H1 (cell line): ENCODE results near the gene NDUFS7. TPM values are rescaled to one million over a fixed set of nuclear protein-coding genes. Genes with fewer than 3 reads are reported as not detected.

ENCODE experiments used
- CTCF ChIA-PET: fragments of 300-600 bp; sonication (Branson Sonifier 250); formaldehyde crosslinking; loops from one replicate; lab custom pipeline; 2021; ENCODE audit not compliant: partially characterized antibody; lab: Charles Lee
- POLR2A ChIA-PET: fragments of 300-600 bp; sonication (Branson Sonifier 250); formaldehyde crosslinking; loops from one replicate; lab custom pipeline; 2021; ENCODE audit warnings: inconsistent platforms; ENCODE audit not compliant: partially characterized antibody; lab: Charles Lee
- DNase-seq, 2 experiments: peaks; one replicate each; pipeline versions ENCODE4 v3.0.0 to v3.0.0-alpha.2; 2010 to 2022; ENCODE audit warnings: low spot score in 2 of 2, low read depth in 1 of 2, mixed read lengths in 1 of 2
- FAIRE-seq: peaks from 2 replicates; lab custom pipeline; 2011; peaks lifted over from hg19 to GRCh38; lab: Jason Lieb, UNC
- H2AFZ ChIP-seq: 2 replicates; pipeline ENCODE4 v1.8.1; 2012; ENCODE audit warnings: low read length, inconsistent platforms
- H2AK5ac ChIP-seq: 2 replicates; pipeline ENCODE4 v1.6.1; 2013; ENCODE audit warnings: low read depth, low read length
- H2BK120ac ChIP-seq: replicated peaks from 2 replicates; pipeline ENCODE3; 2013; ENCODE audit warnings: low read depth, low read length, inconsistent platforms
- H2BK12ac ChIP-seq: 2 replicates; pipeline ENCODE4 v1.6.1; 2013; ENCODE audit warnings: low read depth, low read length
- H2BK15ac ChIP-seq: 2 replicates; pipeline ENCODE4 v1.6.1; 2013; ENCODE audit warnings: low read length
- H2BK20ac ChIP-seq: 2 replicates; pipeline ENCODE4 v1.6.1; 2013; ENCODE audit warnings: low read length
- H2BK5ac ChIP-seq: 2 replicates; pipeline ENCODE4 v1.6.1; 2013; ENCODE audit warnings: low read depth, low read length
- H3K14ac ChIP-seq: 2 replicates; pipeline ENCODE4 v1.6.1; 2013; ENCODE audit warnings: inconsistent platforms; ENCODE audit not compliant: insufficient read length
- H3K18ac ChIP-seq: 2 replicates; pipeline ENCODE4 v1.6.1; 2013; ENCODE audit warnings: low read length; ENCODE audit errors: extremely low read depth
- H3K23ac ChIP-seq: 2 replicates; pipeline ENCODE4 v1.6.1; 2013; ENCODE audit warnings: inconsistent platforms; ENCODE audit not compliant: insufficient read length
- H3K23me2 ChIP-seq: 2 replicates; pipeline ENCODE4 v1.6.1; 2013; ENCODE audit warnings: low read depth, low read length
- H3K27ac ChIP-seq: 2 replicates; pipeline ENCODE4 v1.6.1; 2011; ENCODE audit warnings: low read depth, low read length, inconsistent platforms
- H3K27me3 ChIP-seq, 4 experiments: replicated peaks in 1 of 4; 1 replicate in 1 of 4; 2 replicates in 3 of 4; pipeline versions ENCODE4 v1.6.1 to v1.8.1; 2011 to 2013; ENCODE audit warnings: low read length in 3 of 4, mild to moderate bottlenecking in 3 of 4, inconsistent platforms in 2 of 4, mixed read lengths in 2 of 4, moderate library complexity in 1 of 4; ENCODE audit not compliant: control insufficient read depth in 3 of 4, insufficient read depth in 3 of 4; ENCODE audit errors: extremely low read depth in 1 of 4
- H3K36me3 ChIP-seq, 4 experiments: 2 replicates each; pipeline versions ENCODE4 v1.6.1 to v1.8.1; 2011 to 2013; ENCODE audit warnings: mild to moderate bottlenecking in 4 of 4, low read length in 3 of 4, moderate library complexity in 2 of 4, control low read depth in 1 of 4, inconsistent platforms in 1 of 4; ENCODE audit not compliant: insufficient read depth in 4 of 4, control insufficient read depth in 2 of 4
- H3K4ac ChIP-seq: replicated peaks from 2 replicates; pipeline ENCODE3; 2013; ENCODE audit warnings: low read length, low read depth, mixed read lengths, inconsistent platforms; ENCODE audit not compliant: insufficient read length
- H3K4me1 ChIP-seq, 4 experiments: replicated peaks in 1 of 4; 1 replicate in 1 of 4; 2 replicates in 3 of 4; pipeline versions ENCODE4 v1.6.1 to v1.8.1; 2011 to 2013; ENCODE audit warnings: low read length in 3 of 4, inconsistent platforms in 2 of 4, mixed read lengths in 1 of 4; ENCODE audit not compliant: insufficient read depth in 4 of 4, control insufficient read depth in 3 of 4
- H3K4me2 ChIP-seq, 2 experiments: 2 replicates each; pipeline versions ENCODE4 v1.6.1 to v1.8.1; 2011 to 2013; ENCODE audit warnings: low read depth in 2 of 2, low read length in 2 of 2, control low read depth in 1 of 2, inconsistent platforms in 1 of 2, mild to moderate bottlenecking in 1 of 2; ENCODE audit not compliant: insufficient read depth in 1 of 2
- H3K4me3 ChIP-seq, 4 experiments: fragments of 200-600, 300-600 bp in 1 of 4; sonication (generic), shearing (Covaris generic), sonication (Bioruptor Twin) in 1 of 4; 2 replicates each; pipeline versions ENCODE4 v1.5.1 to v1.8.1; 2011 to 2016; ENCODE audit warnings: low read length in 4 of 4, low read depth in 3 of 4, control low read depth in 2 of 4, inconsistent platforms in 2 of 4, mild to moderate bottlenecking in 2 of 4, mixed read lengths in 1 of 4, moderate library complexity in 1 of 4; ENCODE audit not compliant: insufficient read depth in 2 of 4; ENCODE audit errors: extremely low read depth in 1 of 4
- H3K56ac ChIP-seq: replicated peaks from 2 replicates; pipeline ENCODE3; 2013; ENCODE audit warnings: low read depth, mild to moderate bottlenecking, mixed read lengths, low read length, inconsistent platforms; ENCODE audit not compliant: insufficient read length
- H3K79me1 ChIP-seq: 2 replicates; pipeline ENCODE4 v1.6.1; 2013; ENCODE audit warnings: low read depth, low read length, control low read depth
- H3K79me2 ChIP-seq, 2 experiments: 2 replicates each; pipeline versions ENCODE4 v1.6.1 to v1.8.1; 2012 to 2013; ENCODE audit warnings: low read length in 2 of 2, mild to moderate bottlenecking in 2 of 2, inconsistent platforms in 1 of 2; ENCODE audit not compliant: insufficient read depth in 2 of 2, control insufficient read depth in 1 of 2
- H3K9ac ChIP-seq, 4 experiments: replicated peaks in 1 of 4; 1 replicate in 1 of 4; 2 replicates in 3 of 4; pipeline versions ENCODE4 v1.6.1 to v1.8.1; 2011 to 2013; ENCODE audit warnings: low read depth in 3 of 4, low read length in 3 of 4, control low read depth in 2 of 4, mild to moderate bottlenecking in 2 of 4, moderate library complexity in 2 of 4, inconsistent platforms in 1 of 4; ENCODE audit errors: extremely low read depth in 1 of 4
- H3K9me3 ChIP-seq, 2 experiments: 2 replicates each; pipeline versions ENCODE4 v1.6.1 to v1.8.1; 2012 to 2013; ENCODE audit warnings: mild to moderate bottlenecking in 2 of 2, moderate library complexity in 2 of 2, control low read depth in 1 of 2, inconsistent platforms in 1 of 2, low read depth in 1 of 2, low read length in 1 of 2, mixed read lengths in 1 of 2; ENCODE audit not compliant: insufficient read depth in 2 of 2
- H4K20me1 ChIP-seq, 2 experiments: replicated peaks in 1 of 2; 2 replicates each; pipeline versions ENCODE3 to v1.8.1; 2011 to 2013; ENCODE audit warnings: inconsistent platforms in 2 of 2, low read length in 2 of 2, mild to moderate bottlenecking in 1 of 2; ENCODE audit not compliant: insufficient read depth in 2 of 2, control insufficient read depth in 1 of 2
- H4K5ac ChIP-seq: 2 replicates; pipeline ENCODE4 v1.6.1; 2013; ENCODE audit warnings: low read length, low read depth, mixed read lengths, inconsistent platforms; ENCODE audit not compliant: insufficient read length
- H4K8ac ChIP-seq: 2 replicates; pipeline ENCODE4 v1.8.0; 2013; ENCODE audit warnings: mild to moderate bottlenecking, moderate library complexity, low read length, inconsistent platforms; ENCODE audit not compliant: insufficient read depth; ENCODE audit errors: extremely low read depth
- H4K91ac ChIP-seq: replicated peaks from 2 replicates; pipeline ENCODE3; 2013; ENCODE audit warnings: low read length, mixed read lengths, inconsistent platforms; ENCODE audit not compliant: insufficient read length
- RNF2 ChIP-seq: fragments of 200-900, 300-1000 bp; sonication (generic); IDR thresholded peaks from 2 replicates; pipeline ENCODE4 v1.7.1; 2016; ENCODE audit warnings: borderline replicate concordance, low read depth, mild to moderate bottlenecking, antibody characterized with exemption, low read length; ENCODE audit not compliant: poor library complexity, severe bottlenecking; ENCODE audit errors: missing control alignments
- SP4 ChIP-seq: IDR thresholded peaks from 2 replicates; pipeline ENCODE4 v1.6.1; 2012; ENCODE audit warnings: low read length, inconsistent platforms
- ZNF274 ChIP-seq: IDR thresholded peaks from 2 replicates; pipeline ENCODE4 v1.7.0; 2012; ENCODE audit warnings: low read length, borderline replicate concordance; ENCODE audit errors: extremely low read depth
- WGBS, 2 experiments: shearing (Covaris generic) in 1 of 2; methylation state at CpG; one replicate each; pipeline versions ENCODE4 v1.1.6 to v1.1.7; 2013 to 2015; ENCODE audit warnings: low lambda C conversion rate in 2 of 2, mixed read lengths in 2 of 2, inconsistent platforms in 1 of 2, low coverage in 1 of 2, missing lambda C conversion rate in 1 of 2; ENCODE audit not compliant: insufficient replicate concordance in 2 of 2, insufficient coverage in 1 of 2, insufficient read length in 1 of 2; ENCODE audit errors: extremely low coverage in 1 of 2, missing lambda C conversion rate in 1 of 2; 5-methylcytosine and 5-hydroxymethylcytosine counted together
- polyA plus RNA-seq, 7 experiments: library from polyadenylated mRNA; depleted of rRNA in 3 of 7; stranded (reverse) in 5 of 7; unstranded in 2 of 7; fragments of >200 nt in 5 of 7; fragments of 200-250 nt in 2 of 7; gene quantifications; 1 replicate in 5 of 7; 2 replicates in 1 of 7; 4 replicates in 1 of 7; pipeline versions ENCODE4 v1.2.1 to v1.2.3, GENCODE V29; 2011 to 2013; ENCODE audit warnings: missing spikeins in 2 of 7, mixed read lengths in 2 of 7
- total RNA-seq: library from RNA; stranded (reverse); fragmentation: NEBNext Ultra II Directional; extraction: Animal tissue kit (Norgen Biotek cat#: 25700); gene quantifications from 2 replicates; pipeline ENCODE4 v1.2.1, GENCODE V29; 2021

Gene NDUFS7
- total and polyA plus RNA-seq, 2 of the 8 experiments (the other 6 are each of a cell fraction or from before 2014, with no cell fraction given) = 78.1 to 309 TPM

- CTCF ChIA-PET = interaction anchor here (0.9 to 2.6 kb wide), 5 partner anchors 18 to 105 kb away, joined by 4 to 10 read pairs (median 6); no protein-coding TSS in a partner anchor
- H3K27me3 ChIP-seq = no peaks in the 10 kb centered on the region
Measured at GRCh38 chr19:1382250-1382649, 1.5 kb upstream of the NDUFS7 start.

More at GRCh38 chr19:1382250-1382649, 1.5 kb upstream of the NDUFS7 start:
- H3K27ac ChIP-seq = no peak overlapping the region
- H4K5ac ChIP-seq = no peak overlapping the region
- H3K18ac ChIP-seq = no peak overlapping the region
- H2BK15ac ChIP-seq = no peak overlapping the region
- no peak overlapping the region for H2BK5ac ChIP-seq
- no peak overlapping the region for H3K9ac ChIP-seq
- H2BK12ac ChIP-seq = no peak overlapping the region
- no peak overlapping the region for H2BK20ac ChIP-seq
- H4K91ac ChIP-seq = no peak overlapping the region
- no peak for TF ChIP-seq RNF2
- TF ChIP-seq ZNF274 = no peak
- no peak for TF ChIP-seq SP4
- no peak overlapping the region for H3K23ac ChIP-seq
- peaks cover 2 to 8% of the 10 kb centered on the region in 2 experiments for H4K20me1 ChIP-seq
- no peak overlapping the region for H2BK120ac ChIP-seq
- no peak overlapping the region for H3K14ac ChIP-seq
- 96% methylated on average over 3 of the region's 3 CpGs; no CpG with 5 or more reads in 1 of the 2 experiments for WGBS, 2 experiments
- peaks cover 6% of the 10 kb centered on the region; the same call in 1 of the 2 replicates for H3K23me2 ChIP-seq
- H3K56ac ChIP-seq = no peak overlapping the region
- 0 out of 2 replicates have a peak, but pooled peaks cover 4% of the 10 kb centered on the region for H3K79me1 ChIP-seq
- FAIRE-seq = no peak
- no peak overlapping the region for H2AFZ ChIP-seq
- H3K9me3 ChIP-seq = no peaks in the 10 kb centered on the region
- H3K4me2 ChIP-seq = no peak overlapping the region; a peak in 1 of 4 replicates
- no peak for DNase-seq
- no peak overlapping the region for H3K4me3 ChIP-seq
- peaks cover 0 to 8% (median 0%) of the 10 kb centered on the region in 4 experiments; a peak in 2 of 8 replicates for H3K36me3 ChIP-seq
- no peak overlapping the region for H2AK5ac ChIP-seq
- no peak overlapping the region for H3K4ac ChIP-seq
- 0 out of 4 replicates have a peak, but pooled peaks cover 0 to 4% of the 10 kb centered on the region in 2 experiments for H3K79me2 ChIP-seq
- H4K8ac ChIP-seq = no peak overlapping the region
- POLR2A ChIA-PET = interaction anchor here (0.6 to 2.7 kb wide), 11 partner anchors 9 to 719 kb away, joined by 3 to 10 read pairs (median 6); partner anchors contain the start of genes CIRBP, FAM174C and RNF126
- peaks cover 0 to 7% (median 3%) of the 10 kb centered on the region in 4 experiments; a peak in 4 of 7 replicates for H3K4me1 ChIP-seq
